ENCODE results near the gene RASGEF1C.

The RASGEF1C gene

DNA sequence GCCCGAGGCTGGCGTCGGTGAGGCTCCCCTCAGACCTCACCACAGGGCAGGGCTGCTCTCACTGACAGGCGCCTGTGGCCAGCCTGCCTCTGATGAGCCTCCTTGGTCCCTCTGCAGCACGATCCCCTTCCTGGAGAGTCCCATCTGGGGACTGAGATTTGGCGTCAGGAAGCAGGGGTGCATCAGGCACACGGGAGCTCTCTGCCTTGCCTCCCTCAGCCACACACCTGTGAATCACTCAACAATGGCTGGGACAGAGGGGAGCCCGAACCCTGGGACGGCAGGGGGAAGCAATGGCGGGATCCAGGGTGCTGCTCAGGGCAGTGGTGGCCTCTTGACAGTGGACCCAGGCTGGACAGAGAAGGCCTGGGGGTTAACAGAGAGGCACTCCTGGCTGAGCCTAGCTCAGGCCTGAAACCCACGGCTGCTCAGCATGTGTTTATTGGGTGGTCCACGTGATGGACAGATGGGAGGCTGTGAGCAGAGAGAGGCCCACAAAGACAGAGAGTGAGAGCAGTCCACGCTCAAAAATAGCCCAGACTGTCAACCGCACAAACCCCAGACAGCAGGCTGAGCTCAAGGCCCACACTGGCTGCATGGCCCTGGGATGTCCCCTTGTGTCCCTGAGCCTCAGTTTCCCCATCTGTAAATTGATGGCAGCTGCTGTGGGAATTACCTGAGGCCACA lies 11.9 kb downstream of the RASGEF1C start:
- DNase-seq (ENCODE audit: low read depth): no peak
- TF ChIP-seq CTCF (IDR thresholded peaks at IDR 0.05; ENCODE audit: control insufficient read depth, extremely low read depth, insufficient read depth): no peak
- no peak overlapping the region for H3K4me3 ChIP-seq (ENCODE audit: low read depth, low read length)

DNA sequence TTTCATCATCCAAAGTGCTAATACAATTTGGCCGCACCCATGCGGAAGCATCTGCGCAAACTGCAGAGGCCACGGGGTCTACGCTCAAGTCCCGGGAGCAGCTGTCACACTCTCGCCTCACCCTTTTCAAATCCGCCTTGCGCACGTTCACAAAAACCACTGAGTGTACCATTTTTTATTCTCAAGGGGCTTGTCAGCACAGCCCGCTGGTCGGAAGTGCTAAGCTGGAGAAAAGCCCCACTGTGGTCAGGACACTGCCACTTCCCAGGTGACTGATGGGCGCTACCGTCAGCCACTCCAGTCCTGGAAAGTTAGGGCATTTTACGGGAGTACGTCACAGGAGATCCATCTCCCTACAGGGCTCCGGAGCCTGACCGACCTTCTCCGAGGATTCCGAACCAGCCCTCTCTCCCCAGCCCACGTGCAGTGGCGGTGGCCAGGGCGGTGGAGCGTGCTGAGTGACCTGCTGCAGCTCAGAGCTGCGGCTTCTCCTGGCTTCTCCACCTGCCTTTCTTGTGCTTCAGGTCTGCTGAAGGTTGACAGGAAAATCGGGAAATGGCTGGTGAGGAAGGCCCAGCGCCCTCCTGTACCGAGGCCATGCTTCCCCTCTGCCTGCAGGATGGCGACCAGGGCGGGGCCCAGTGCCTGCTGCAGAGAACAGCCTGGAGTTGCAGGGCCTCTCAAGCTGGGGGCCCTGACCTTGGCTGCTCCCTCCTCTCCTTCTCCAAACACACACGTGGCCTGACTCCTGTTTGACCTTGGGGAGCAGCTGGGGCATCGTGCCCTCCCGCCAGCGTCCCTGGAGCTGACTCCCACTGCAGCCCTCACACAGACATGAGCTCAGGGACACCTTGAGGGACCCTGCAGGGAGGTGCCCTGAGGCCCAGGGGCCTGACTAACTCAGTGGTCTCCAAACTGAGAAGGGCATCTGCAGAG lies 14.3 kb downstream of the RASGEF1C start:
- no peak for DNase-seq (ENCODE audit: low read depth)
- no peak for TF ChIP-seq CTCF (IDR thresholded peaks at IDR 0.05; ENCODE audit: control insufficient read depth, extremely low read depth, insufficient read depth)
- no peak overlapping the region for H3K4me3 ChIP-seq (ENCODE audit: low read depth, low read length)

- no peak for DNase-seq (ENCODE audit: low read depth)
Observed at GRCh38 chr5:180193749-180194375, 15.1 kb downstream of the RASGEF1C start.

GRCh38 chr5:180191716-180192115 lies 17.3 kb downstream of the RASGEF1C start:
- no peak for DNase-seq (ENCODE audit: low read depth)
- no peak for TF ChIP-seq CTCF (IDR thresholded peaks at IDR 0.05; ENCODE audit: control insufficient read depth, extremely low read depth, insufficient read depth)
- H3K4me3 ChIP-seq (ENCODE audit: low read depth, low read length): no peak overlapping the region

More at GRCh38 chr5:180193749-180194375, 15.1 kb downstream of the RASGEF1C start:
- no peak for TF ChIP-seq CTCF (IDR thresholded peaks at IDR 0.05; ENCODE audit: control insufficient read depth, extremely low read depth, insufficient read depth)
- no peak overlapping the region for H3K4me3 ChIP-seq (ENCODE audit: low read depth, low read length)

- H3K4me3 ChIP-seq (ENCODE audit: low read depth, low read length): no peak overlapping the region
- DNase-seq (ENCODE audit: low read depth): no peak
- TF ChIP-seq CTCF (IDR thresholded peaks at IDR 0.05; ENCODE audit: control insufficient read depth, extremely low read depth, insufficient read depth): no peak
Observed at GRCh38 chr5:180187767-180188166, 21.2 kb downstream of the RASGEF1C start.

DNA sequence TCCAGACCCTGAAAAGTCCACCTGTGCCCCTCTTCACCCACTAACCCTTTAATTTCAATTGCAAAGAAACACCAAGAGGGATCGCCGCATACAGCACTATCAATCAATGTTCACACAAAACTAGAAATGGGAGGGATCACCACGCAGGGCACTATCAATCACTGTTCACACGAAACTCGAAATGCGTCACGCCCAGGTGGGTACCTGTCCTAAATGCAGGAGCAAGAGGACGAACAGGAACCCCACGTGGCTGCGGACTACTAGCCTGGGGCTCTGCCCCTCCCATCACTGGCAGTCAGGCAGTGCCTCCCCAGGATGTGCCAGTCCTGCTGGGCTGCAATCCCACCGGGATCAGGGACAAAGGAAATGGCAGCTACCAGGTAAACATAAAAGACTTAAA lies 28.2 kb downstream of the RASGEF1C start:
- TF ChIP-seq CTCF (IDR thresholded peaks at IDR 0.05; ENCODE audit: control insufficient read depth, extremely low read depth, insufficient read depth): no peak
- DNase-seq (ENCODE audit: low read depth): no peak
- H3K4me3 ChIP-seq (ENCODE audit: low read depth, low read length): no peak overlapping the region

All from LNCaP clone FGC (cell line).